MCF 10A (cell line): ENCODE data around the gene IFNA4. TPM values are rescaled to one million over a fixed set of nuclear protein-coding genes. Genes with fewer than 3 reads are reported as not detected.
A peak's percentile ranks its signal among the peaks of the same experiment; 100 is the strongest.
"Not testable (repeated sequence)": the region's sequence is repeated elsewhere in the genome, so short reads cannot be mapped to it uniquely, and the experiment has no call there.

Experiments
- BruUV-seq: library from RNA; stranded (reverse); fragments of 400-500 nt; replicated peaks from 2 replicates; lab custom pipeline; 2021; lab: Mats Ljungman, UMichigan
- CTCF ChIA-PET: fragments of 300-600 bp; sonication (Branson Sonifier 250); formaldehyde crosslinking; extraction: SDS; loops from one replicate; lab custom pipeline; 2021; ENCODE audit warnings: antibody characterized with exemption, inconsistent platforms; lab: Yijun Ruan, JAX
- POLR2A ChIA-PET: fragments of 300-600, 350-650 bp; sonication (Branson Sonifier 250); formaldehyde crosslinking; extraction: SDS; loops from one replicate; lab custom pipeline; 2020; ENCODE audit warnings: antibody characterized with exemption, inconsistent platforms; lab: Yijun Ruan, JAX
- DNase-seq: peaks from one replicate; pipeline ENCODE4 v3.0.0-alpha.2; 2018; ENCODE audit not compliant: unreplicated experiment
- H3K27ac Mint-ChIP-seq: one replicate; pipeline ENCODE4 v1.8.0; 2022; ENCODE audit warnings: mild to moderate bottlenecking, low read depth, mixed read lengths; ENCODE audit not compliant: unreplicated experiment
- H3K27me3 Mint-ChIP-seq: one replicate; pipeline ENCODE4 v1.8.0; 2022; ENCODE audit warnings: mixed read lengths; ENCODE audit not compliant: insufficient read depth, unreplicated experiment
- H3K36me3 Mint-ChIP-seq: one replicate; pipeline ENCODE4 v1.8.0; 2022; ENCODE audit warnings: mild to moderate bottlenecking, moderate library complexity, mixed read lengths; ENCODE audit not compliant: insufficient read depth, unreplicated experiment
- H3K4me1 Mint-ChIP-seq: one replicate; pipeline ENCODE4 v1.8.0; 2022; ENCODE audit warnings: mixed read lengths; ENCODE audit not compliant: insufficient read depth, unreplicated experiment
- H3K4me3 Mint-ChIP-seq: one replicate; pipeline ENCODE4 v1.8.0; 2022; ENCODE audit warnings: mild to moderate bottlenecking, moderate library complexity, mixed read lengths; ENCODE audit not compliant: unreplicated experiment
- H3K9me3 Mint-ChIP-seq: one replicate; pipeline ENCODE4 v1.8.0; 2022; ENCODE audit warnings: mixed read lengths; ENCODE audit not compliant: unreplicated experiment
- intact Hi-C: fragments of 100-400 bp; cut with micrococcal nuclease; formaldehyde crosslinking; loops from 2 replicates; pipeline ENCODE4 v1.14.1; 2022
- total RNA-seq: library from RNA; stranded (reverse); gene quantifications from 2 replicates; pipeline ENCODE4 v1.2.3, GENCODE V29; 2022
- TF ChIP-seq, protein P1 (sequence below): fragments of 200-600 bp; IDR thresholded peaks from one replicate; pipeline ENCODE4 v1.8.0; 2022; ENCODE audit warnings: antibody characterized with exemption, mild to moderate bottlenecking; ENCODE audit not compliant: unreplicated experiment

Gene IFNA4
- total RNA-seq, 1 experiment from 2014 or later, result not detected

DNA sequence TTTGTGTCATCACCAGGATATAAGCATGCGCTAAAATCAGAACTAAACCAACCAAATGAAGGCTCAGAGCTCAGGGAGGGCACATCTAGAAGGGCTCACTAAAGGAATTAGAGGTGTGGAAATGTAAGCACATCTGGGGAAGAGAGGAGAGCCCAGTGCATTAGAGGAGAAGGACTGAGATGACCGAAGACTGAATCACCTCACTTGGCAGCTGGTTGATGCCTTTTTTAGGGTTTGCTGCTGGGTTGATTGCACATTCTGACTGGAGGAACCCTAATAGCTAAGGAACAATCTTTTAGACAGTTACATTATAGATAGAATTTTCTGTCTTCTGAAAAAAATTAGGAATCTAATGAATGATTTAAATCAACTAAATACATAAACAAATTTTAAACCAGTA lies 12.7 kb downstream of the IFNA4 start:
- Mint-ChIP-seq H3K27ac (no peak overlapping the region), H3K36me3 (no peaks in the 10 kb centered on the region), H3K4me3 (no peak overlapping the region), H3K27me3 (peaks cover 56% of the 10 kb centered on the region), H3K4me1 (no peaks in the 10 kb centered on the region), H3K9me3 (no peaks in the 10 kb centered on the region)
- BruUV-seq, result no TSS peak
- intact Hi-C loops, result no loop called here
- CTCF ChIA-PET, result interaction anchor here (0.7 to 0.9 kb wide), 3 partner anchors 9 to 915 kb away, joined by 3 read pairs; no protein-coding TSS in a partner anchor
- DNase-seq, result peak; percentile 6
- POLR2A ChIA-PET, result no interaction called here
- TF ChIP-seq, protein P1, sequence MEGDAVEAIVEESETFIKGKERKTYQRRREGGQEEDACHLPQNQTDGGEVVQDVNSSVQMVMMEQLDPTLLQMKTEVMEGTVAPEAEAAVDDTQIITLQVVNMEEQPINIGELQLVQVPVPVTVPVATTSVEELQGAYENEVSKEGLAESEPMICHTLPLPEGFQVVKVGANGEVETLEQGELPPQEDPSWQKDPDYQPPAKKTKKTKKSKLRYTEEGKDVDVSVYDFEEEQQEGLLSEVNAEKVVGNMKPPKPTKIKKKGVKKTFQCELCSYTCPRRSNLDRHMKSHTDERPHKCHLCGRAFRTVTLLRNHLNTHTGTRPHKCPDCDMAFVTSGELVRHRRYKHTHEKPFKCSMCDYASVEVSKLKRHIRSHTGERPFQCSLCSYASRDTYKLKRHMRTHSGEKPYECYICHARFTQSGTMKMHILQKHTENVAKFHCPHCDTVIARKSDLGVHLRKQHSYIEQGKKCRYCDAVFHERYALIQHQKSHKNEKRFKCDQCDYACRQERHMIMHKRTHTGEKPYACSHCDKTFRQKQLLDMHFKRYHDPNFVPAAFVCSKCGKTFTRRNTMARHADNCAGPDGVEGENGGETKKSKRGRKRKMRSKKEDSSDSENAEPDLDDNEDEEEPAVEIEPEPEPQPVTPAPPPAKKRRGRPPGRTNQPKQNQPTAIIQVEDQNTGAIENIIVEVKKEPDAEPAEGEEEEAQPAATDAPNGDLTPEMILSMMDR, result no peak

DNA sequence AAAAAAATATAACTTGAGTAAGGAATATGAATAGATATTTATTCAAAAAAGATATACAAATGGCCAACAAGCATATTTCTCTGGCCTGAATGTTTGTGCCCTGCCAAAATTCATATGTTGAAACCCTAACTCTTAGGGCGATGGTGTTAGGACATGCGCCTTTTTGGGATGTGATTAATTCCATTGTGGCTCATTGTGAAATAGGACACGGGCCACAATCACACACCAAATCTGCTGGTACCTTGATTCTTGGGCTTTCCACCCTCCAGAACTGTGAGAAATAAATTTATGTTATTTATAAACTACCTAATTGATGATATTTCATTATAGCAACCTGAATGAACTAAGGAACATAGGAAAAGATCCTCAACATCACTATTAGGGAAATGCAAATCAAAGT lies 15.2 kb downstream of the IFNA4 start:
- TF ChIP-seq, protein P1, result no peak
- DNase-seq, result no peak
- intact Hi-C loops, result no loop called here
- CTCF ChIA-PET, result no interaction called here
- H3K36me3 Mint-ChIP-seq, result no peaks in the 10 kb centered on the region
- no peaks in the 10 kb centered on the region for H3K9me3 Mint-ChIP-seq
- no TSS peak for BruUV-seq
- no peaks in the 10 kb centered on the region for H3K4me1 Mint-ChIP-seq
- no peak overlapping the region for H3K4me3 Mint-ChIP-seq
- no peak overlapping the region for H3K27ac Mint-ChIP-seq
- POLR2A ChIA-PET, result no interaction called here
- H3K27me3 Mint-ChIP-seq, result peaks cover 67% of the 10 kb centered on the region

DNA sequence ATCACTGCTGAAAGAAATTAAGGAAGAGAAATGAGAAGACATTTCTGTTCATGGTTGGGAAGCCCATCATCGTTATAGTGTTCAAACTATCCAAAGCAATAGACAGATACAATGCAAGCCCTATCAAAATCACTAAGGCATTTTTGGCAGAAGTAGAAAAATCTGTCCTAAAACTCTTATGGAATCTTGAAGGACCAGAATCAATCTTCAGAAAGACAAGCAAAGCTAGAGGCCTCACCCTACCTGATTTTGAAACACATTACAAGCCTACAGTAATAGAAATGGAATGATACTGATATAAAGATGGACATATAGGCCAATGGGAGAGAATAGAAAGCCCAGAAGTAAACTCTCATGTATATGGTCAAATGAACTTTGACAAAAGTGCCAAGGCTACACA lies 16.0 kb downstream of the IFNA4 start:
- H3K9me3 Mint-ChIP-seq, result no peaks in the 10 kb centered on the region
- H3K4me1 Mint-ChIP-seq, result no peaks in the 10 kb centered on the region
- no TSS peak for BruUV-seq
- intact Hi-C loops, result no loop called here
- TF ChIP-seq, protein P1, result no peak
- H3K27me3 Mint-ChIP-seq, result peaks cover 60% of the 10 kb centered on the region
- DNase-seq, result no peak
- no peaks in the 10 kb centered on the region for H3K36me3 Mint-ChIP-seq
- ChIA-PET POLR2A (no interaction called here), CTCF (interaction anchor here (0.7 kb wide), 1 partner anchor 23 kb away, joined by 3 read pairs; no protein-coding TSS in a partner anchor)
- H3K27ac Mint-ChIP-seq, result no peak overlapping the region
- no peak overlapping the region for H3K4me3 Mint-ChIP-seq

DNA sequence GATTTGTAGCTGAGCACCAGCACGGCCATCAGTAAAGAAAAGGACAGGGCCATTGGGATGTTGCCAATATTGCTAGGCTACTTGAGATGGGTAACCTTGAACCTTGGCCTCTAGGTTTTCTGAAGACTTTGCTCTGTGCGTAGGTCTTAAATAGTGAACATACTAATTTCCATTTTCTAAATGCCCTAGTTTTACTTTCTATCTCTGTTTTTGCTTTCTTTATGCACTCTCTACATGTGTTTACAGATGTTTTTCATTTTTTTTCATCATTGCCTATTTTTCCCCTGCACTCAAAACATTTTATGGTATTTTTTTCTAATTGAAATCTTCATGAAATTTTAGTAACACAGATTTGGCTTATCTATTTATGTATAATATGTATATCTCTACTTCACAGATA lies 20.8 kb downstream of the IFNA4 start, which contains the start of gene IFNA21:
IFNA21 (minus strand) TSS at position 101 of the 400 bp plus-strand sequence; CDS start at position 53, 48 bp downstream.
- peaks cover 64% of the 10 kb centered on the region for H3K27me3 Mint-ChIP-seq
- CTCF ChIA-PET, DNase-seq, intact Hi-C loops, H3K4me1 Mint-ChIP-seq, BruUV-seq, H3K27ac Mint-ChIP-seq, H3K9me3 Mint-ChIP-seq, POLR2A ChIA-PET, H3K36me3 Mint-ChIP-seq, H3K4me3 Mint-ChIP-seq: not testable (repeated sequence)

DNA sequence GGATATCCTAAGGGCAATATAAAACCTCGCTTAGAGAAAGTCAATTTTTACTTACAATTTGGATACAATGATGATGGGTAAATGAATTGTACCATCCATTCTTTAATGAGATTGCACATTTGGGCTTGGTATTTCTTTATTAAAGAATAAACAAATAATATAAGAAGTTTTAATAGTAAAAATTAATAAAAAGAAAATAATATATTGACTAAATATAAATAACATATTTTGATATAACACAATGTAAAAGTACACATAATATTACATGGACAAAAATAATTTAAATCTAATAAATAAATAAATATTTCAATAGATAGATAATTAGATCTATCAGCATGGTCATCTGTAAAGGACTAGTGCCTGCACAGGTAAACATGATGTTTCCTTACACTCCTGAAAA lies 21.9 kb downstream of the IFNA4 start:
- CTCF ChIA-PET, result no interaction called here

More for the DNA sequence above, 21.9 kb downstream of the IFNA4 start:
- H3K9me3 Mint-ChIP-seq, result no peaks in the 10 kb centered on the region
- peaks cover 62% of the 10 kb centered on the region for H3K27me3 Mint-ChIP-seq
- TF ChIP-seq, protein P1, result no peak
- no peaks in the 10 kb centered on the region for H3K36me3 Mint-ChIP-seq
- intact Hi-C loops, result no loop called here
- H3K4me1 Mint-ChIP-seq, result no peaks in the 10 kb centered on the region
- no peak for DNase-seq
- POLR2A ChIA-PET, result no interaction called here
- H3K4me3 Mint-ChIP-seq, result no peak overlapping the region
- H3K27ac Mint-ChIP-seq, result no peak overlapping the region
- no TSS peak for BruUV-seq
